ENCODE results near the gene MAST2.
A peak's percentile ranks its signal among the peaks of the same experiment; 100 is the strongest.
"Not testable (repeated sequence)": the region's sequence is repeated elsewhere in the genome, so short reads cannot be mapped to it uniquely, and the experiment has no call there.

Gene MAST2

GRCh38 chr1:45814776-45815175, 11.4 kb downstream of the MAST2 start:
- no peak for DNase-seq

- peak in 1 of 4 experiments; percentile 20 for DNase-seq
Measured at GRCh38 chr1:45815667-45816458, 12.5 kb downstream of the MAST2 start.

- DNase-seq = peak in 3 of 4 experiments; percentile 21 to 57 (median 55)
Measured at GRCh38 chr1:45820173-45820572, 16.8 kb downstream of the MAST2 start.

GRCh38 chr1:45820788-45821187, 17.4 kb downstream of the MAST2 start:
- DNase-seq = peak in 1 of 4 experiments; percentile 16

- DNase-seq = no peak
Measured at GRCh38 chr1:45822644-45823043, 19.2 kb downstream of the MAST2 start.

GRCh38 chr1:45824607-45825006, 21.2 kb downstream of the MAST2 start:
- DNase-seq = no peak

GRCh38 chr1:45827256-45827655, 23.8 kb downstream of the MAST2 start:
- no peak for DNase-seq

GRCh38 chr1:45828841-45829240, 25.4 kb downstream of the MAST2 start:
- no peak for DNase-seq

- no peak for DNase-seq
Measured at GRCh38 chr1:45833361-45833760, 29.9 kb downstream of the MAST2 start.

- no peak for DNase-seq
Measured at GRCh38 chr1:45834689-45835088, 31.3 kb downstream of the MAST2 start.

- no peak for DNase-seq
Measured at GRCh38 chr1:45836451-45836850, 33.0 kb downstream of the MAST2 start.

GRCh38 chr1:45836861-45837260, 33.4 kb downstream of the MAST2 start:
- not testable (repeated sequence) for DNase-seq

- DNase-seq = not testable (repeated sequence)
Measured at GRCh38 chr1:45838322-45838721, 34.9 kb downstream of the MAST2 start.

GRCh38 chr1:45840704-45841103, 37.3 kb downstream of the MAST2 start:
- DNase-seq = no peak

GRCh38 chr1:45842786-45843185, 39.4 kb downstream of the MAST2 start:
- DNase-seq = no peak

GRCh38 chr1:45843474-45843905, 40.1 kb downstream of the MAST2 start:
- peak in 2 of 4 experiments; percentile 59 to 65 for DNase-seq

GRCh38 chr1:45844000-45844399, 40.6 kb downstream of the MAST2 start:
- DNase-seq = not testable (repeated sequence)

- no peak for DNase-seq
Measured at GRCh38 chr1:45846931-45847330, 43.5 kb downstream of the MAST2 start.

GRCh38 chr1:45848097-45848496, 44.7 kb downstream of the MAST2 start:
- no peak for DNase-seq

- DNase-seq = no peak
Measured at GRCh38 chr1:45848714-45849113, 45.3 kb downstream of the MAST2 start.

GRCh38 chr1:45850017-45850416, 46.6 kb downstream of the MAST2 start:
- DNase-seq = no peak

- no peak for DNase-seq
Measured at GRCh38 chr1:45854724-45855123, 51.3 kb downstream of the MAST2 start.

GRCh38 chr1:45857101-45857700, 53.8 kb downstream of the MAST2 start:
- no peak for DNase-seq

Data from suppressor macrophage (primary cell).